ENCODE data around the gene NRP2.

NRP2 gene

GRCh38 chr2:205658572-205658971 lies 23.7 kb upstream of the NRP2 start:
- no peak for DNase-seq (ENCODE audit: low spot score)

- DNase-seq (ENCODE audit: low spot score): no peak
Measured at GRCh38 chr2:205659922-205660321, 22.4 kb upstream of the NRP2 start.

GRCh38 chr2:205660521-205661124 lies 21.7 kb upstream of the NRP2 start:
- no peak for DNase-seq (ENCODE audit: low spot score)

- no peak for DNase-seq (ENCODE audit: low spot score)
Measured at GRCh38 chr2:205661281-205661680, 21.0 kb upstream of the NRP2 start.

- DNase-seq (ENCODE audit: low spot score): no peak
Measured at GRCh38 chr2:205662206-205662965, 19.9 kb upstream of the NRP2 start.

GRCh38 chr2:205665791-205666190 lies 16.5 kb upstream of the NRP2 start:
- DNase-seq (ENCODE audit: low spot score): no peak

GRCh38 chr2:205670292-205670691 lies 12.0 kb upstream of the NRP2 start:
- no peak for DNase-seq (ENCODE audit: low spot score)

- no peak for DNase-seq (ENCODE audit: low spot score)
Measured at GRCh38 chr2:205673312-205673711, 9.0 kb upstream of the NRP2 start.

GRCh38 chr2:205675861-205676516 lies 6.3 kb upstream of the NRP2 start:
- no peak for DNase-seq (ENCODE audit: low spot score)

GRCh38 chr2:205678541-205679142 lies 3.7 kb upstream of the NRP2 start:
- no peak for DNase-seq (ENCODE audit: low spot score)

- no peak for DNase-seq (ENCODE audit: low spot score)
Measured at GRCh38 chr2:205679410-205680009, 2.8 kb upstream of the NRP2 start.

GRCh38 chr2:205680067-205680466 lies 2.2 kb upstream of the NRP2 start:
- peak; percentile 84 for DNase-seq (ENCODE audit: low spot score)

GRCh38 chr2:205680903-205681302 lies 1.4 kb upstream of the NRP2 start:
- DNase-seq (ENCODE audit: low spot score): no peak

- peak; percentile 67 for DNase-seq (ENCODE audit: low spot score)
Measured at GRCh38 chr2:205681401-205682238, 681 bp upstream of the NRP2 start.

GRCh38 chr2:205682971-205683501 lies 735 bp downstream of the NRP2 start:
- DNase-seq (ENCODE audit: low spot score): no peak

GRCh38 chr2:205683502-205684367 lies 1.4 kb downstream of the NRP2 start:
- DNase-seq (ENCODE audit: low spot score): no peak

GRCh38 chr2:205684871-205685313 lies 2.6 kb downstream of the NRP2 start:
- DNase-seq (ENCODE audit: low spot score): peak; percentile 70

GRCh38 chr2:205685314-205686055 lies 3.2 kb downstream of the NRP2 start:
- DNase-seq (ENCODE audit: low spot score): peak; percentile 75

GRCh38 chr2:205686056-205686782 lies 3.9 kb downstream of the NRP2 start:
- peak; percentile 64 for DNase-seq (ENCODE audit: low spot score)

Data from ecto neural progenitor cell (in vitro differentiated cells).